Keratinocyte (primary cell): ENCODE measurements around the gene PLSCR3.

Source experiments
- EZH2 ChIP-seq: IDR thresholded peaks from one replicate; pipeline ENCODE4 v1.6.1; 2012; ENCODE audit warnings: inconsistent platforms, mild to moderate bottlenecking, low read length, moderate library complexity
- TF ChIP-seq, protein P1 (sequence below), 3 experiments: IDR thresholded peaks in 1 of 3; conservative IDR thresholded peaks in 1 of 3; optimal IDR thresholded peaks in 1 of 3; 2 replicates in 2 of 3; 3 replicates in 1 of 3; pipeline versions ENCODE3 to v1.5.1; 2011; ENCODE audit warnings: low read length in 3 of 3, mild to moderate bottlenecking in 3 of 3, moderate library complexity in 2 of 3, control low read depth in 1 of 3, inconsistent platforms in 1 of 3; ENCODE audit not compliant: insufficient read depth in 2 of 3; ENCODE audit errors: extremely low read depth in 1 of 3

DNA sequence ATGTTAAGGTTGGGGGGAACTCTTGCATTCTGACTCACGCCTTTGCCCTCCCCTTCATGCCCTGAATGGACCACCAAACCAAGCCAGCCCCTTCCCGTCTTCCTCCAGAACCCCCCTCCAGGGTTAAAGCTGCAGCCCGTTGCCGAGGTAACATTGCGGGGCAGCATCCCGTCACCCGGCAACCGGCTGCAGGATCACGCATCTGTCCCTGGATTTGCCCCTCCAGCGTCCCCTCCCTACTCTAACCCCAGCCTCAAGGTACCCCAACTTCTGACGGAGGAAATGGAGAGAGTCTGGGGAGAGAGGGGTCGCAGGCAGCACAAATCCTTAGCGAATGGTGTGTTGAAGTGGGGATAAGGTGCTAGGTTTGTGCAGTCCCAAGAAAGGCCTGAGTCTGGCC is 12.8 kb upstream of the PLSCR3 start:
- TF ChIP-seq, protein P1, sequence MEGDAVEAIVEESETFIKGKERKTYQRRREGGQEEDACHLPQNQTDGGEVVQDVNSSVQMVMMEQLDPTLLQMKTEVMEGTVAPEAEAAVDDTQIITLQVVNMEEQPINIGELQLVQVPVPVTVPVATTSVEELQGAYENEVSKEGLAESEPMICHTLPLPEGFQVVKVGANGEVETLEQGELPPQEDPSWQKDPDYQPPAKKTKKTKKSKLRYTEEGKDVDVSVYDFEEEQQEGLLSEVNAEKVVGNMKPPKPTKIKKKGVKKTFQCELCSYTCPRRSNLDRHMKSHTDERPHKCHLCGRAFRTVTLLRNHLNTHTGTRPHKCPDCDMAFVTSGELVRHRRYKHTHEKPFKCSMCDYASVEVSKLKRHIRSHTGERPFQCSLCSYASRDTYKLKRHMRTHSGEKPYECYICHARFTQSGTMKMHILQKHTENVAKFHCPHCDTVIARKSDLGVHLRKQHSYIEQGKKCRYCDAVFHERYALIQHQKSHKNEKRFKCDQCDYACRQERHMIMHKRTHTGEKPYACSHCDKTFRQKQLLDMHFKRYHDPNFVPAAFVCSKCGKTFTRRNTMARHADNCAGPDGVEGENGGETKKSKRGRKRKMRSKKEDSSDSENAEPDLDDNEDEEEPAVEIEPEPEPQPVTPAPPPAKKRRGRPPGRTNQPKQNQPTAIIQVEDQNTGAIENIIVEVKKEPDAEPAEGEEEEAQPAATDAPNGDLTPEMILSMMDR (optimal IDR thresholded peaks at IDR 0.05 in 1 of 3, IDR thresholded peaks at IDR 0.05 in 1 of 3, conservative IDR thresholded peaks at IDR 0.05 in 1 of 3; ENCODE audit: extremely low read depth in 1 of 3, insufficient read depth in 2 of 3, low read length in 3 of 3): no peak
- no peak for TF ChIP-seq EZH2
